OCI-LY3 (cell line): ENCODE measurements around the gene BHLHA15.

Experiments used
- H2AFZ ChIP-seq: fragments of 200-600, 300-600 bp; shearing (Covaris generic); 2 replicates; pipeline ENCODE4 v1.6.0; 2014; ENCODE audit warnings: antibody characterized with exemption, low read depth, low read length
- H3K27ac ChIP-seq: fragments of 200-600, 300-600 bp; sonication (generic); 2 replicates; pipeline ENCODE4 v1.5.1; 2014; ENCODE audit warnings: mild to moderate bottlenecking, low read length, moderate library complexity, mixed read lengths
- H3K27me3 ChIP-seq: fragments of 200-600, 300-600 bp; sonication (generic); 2 replicates; pipeline ENCODE4 v1.6.1; 2014; ENCODE audit warnings: low read depth, low read length, mixed read lengths
- H3K36me3 ChIP-seq: fragments of 200-600, 300-600 bp; sonication (generic); replicated peaks from 2 replicates; pipeline ENCODE3; 2014; ENCODE audit warnings: low read depth, low read length, mixed read lengths
- H3K4me1 ChIP-seq: fragments of 300-600, 200-600 bp; sonication (generic); 2 replicates; pipeline ENCODE4 v1.6.1; 2014; ENCODE audit warnings: low read length, mixed read lengths
- H3K4me2 ChIP-seq: fragments of 200-600, 300-600 bp; sonication (generic); 2 replicates; pipeline ENCODE4 v1.6.1; 2014; ENCODE audit warnings: low read length, mixed read lengths
- H3K4me3 ChIP-seq: fragments of 300-600, 200-600 bp; sonication (generic); 2 replicates; pipeline ENCODE4 v1.5.1; 2014; ENCODE audit warnings: antibody characterized with exemption, mild to moderate bottlenecking, low read length, moderate library complexity
- H3K79me2 ChIP-seq: fragments of 300-600, 200-600 bp; shearing (Covaris generic); 2 replicates; pipeline ENCODE4 v1.6.1; 2014; ENCODE audit warnings: mild to moderate bottlenecking, low read length, mixed read lengths
- H3K9ac ChIP-seq: fragments of 300-600, 200-600 bp; shearing (Covaris generic); 2 replicates; pipeline ENCODE4 v1.6.0; 2014; ENCODE audit warnings: mild to moderate bottlenecking, low read length, moderate library complexity
- H3K9me3 ChIP-seq: fragments of 200-600, 300-600 bp; shearing (Covaris generic); 2 replicates; pipeline ENCODE4 v1.6.1; 2014; ENCODE audit warnings: low read length, mixed read lengths; ENCODE audit not compliant: insufficient read depth
- H4K20me1 ChIP-seq: fragments of 200-600, 300-600 bp; sonication (generic); 2 replicates; pipeline ENCODE4 v1.6.1; 2016; ENCODE audit warnings: low read length, mixed read lengths; ENCODE audit not compliant: insufficient read depth
- CTCF ChIP-seq: fragments of 200-600, 300-600 bp; sonication (generic); IDR thresholded peaks from 2 replicates; pipeline ENCODE4 v1.5.1; 2014; ENCODE audit warnings: antibody characterized with exemption, low read length, low read depth
- EZH2phosphoT487 ChIP-seq: fragments of 200-600 bp; shearing (Covaris generic); IDR thresholded peaks from 2 replicates; pipeline ENCODE4 v1.6.1; 2018; ENCODE audit warnings: antibody characterized with exemption, mixed run types, low read depth

The BHLHA15 gene

GRCh38 chr7:98221611-98222532, 10.6 kb downstream of the BHLHA15 start:
- no peak for TF ChIP-seq EZH2phosphoT487
- no peak for TF ChIP-seq CTCF
- Histone ChIP-seq H3K36me3 (no peaks in the 10 kb centered on the region), H4K20me1 (peaks cover 9% of the 10 kb centered on the region; the same call in 1 of the 2 replicates), H3K4me2 (no peak overlapping the region), H3K4me1 (peaks cover 7% of the 10 kb centered on the region), H3K9me3 (no peaks in the 10 kb centered on the region), H3K79me2 (no peaks in the 10 kb centered on the region), H3K27ac (no peak overlapping the region), H3K4me3 (no peak overlapping the region), H2AFZ (no peak overlapping the region), H3K9ac (no peak overlapping the region), H3K27me3 (peaks cover 10% of the 10 kb centered on the region)

- Histone ChIP-seq H4K20me1 (peaks cover 8% of the 10 kb centered on the region; the same call in 1 of the 2 replicates), H3K27ac (no peak overlapping the region), H3K36me3 (no peaks in the 10 kb centered on the region), H3K4me2 (no peak overlapping the region), H3K79me2 (no peaks in the 10 kb centered on the region), H3K9ac (no peak overlapping the region), H3K27me3 (peaks cover 10% of the 10 kb centered on the region), H3K4me3 (no peak overlapping the region), H3K4me1 (peaks cover 7% of the 10 kb centered on the region), H2AFZ (no peak overlapping the region), H3K9me3 (no peaks in the 10 kb centered on the region)
- TF ChIP-seq EZH2phosphoT487 (no peak), CTCF (no peak)
Observed at GRCh38 chr7:98222533-98223195, 11.4 kb downstream of the BHLHA15 start.

GRCh38 chr7:98223351-98223897, 12.2 kb downstream of the BHLHA15 start:
- Histone ChIP-seq H3K4me1 (peaks cover under 1% of the 10 kb centered on the region; the same call in 1 of the 2 replicates), H3K27ac (no peak overlapping the region), H3K9ac (no peak overlapping the region), H3K9me3 (no peaks in the 10 kb centered on the region), H3K36me3 (no peaks in the 10 kb centered on the region), H4K20me1 (0 out of 2 replicates have a peak, but pooled peaks cover 6% of the 10 kb centered on the region), H3K4me3 (no peak overlapping the region), H2AFZ (no peak overlapping the region), H3K4me2 (no peak overlapping the region), H3K27me3 (peaks cover 9% of the 10 kb centered on the region), H3K79me2 (no peaks in the 10 kb centered on the region)
- TF ChIP-seq CTCF (no peak), EZH2phosphoT487 (no peak)
